ENCODE data around the gene CAMSAP3. TPM values are rescaled to one million over a fixed set of nuclear protein-coding genes. Genes with fewer than 3 reads are reported as not detected.

The CAMSAP3 gene
- total RNA-seq, 1 donor from 2014 or later = not detected

- no peak for DNase-seq (ENCODE audit: low read depth)
These were observed 16.9 kb downstream of the CAMSAP3 start for GRCh38 chr19:7612282-7613274.

GRCh38 chr19:7614859-7615741 lies 19.4 kb downstream of the CAMSAP3 start:
- no peak for DNase-seq (ENCODE audit: low read depth)

DNA sequence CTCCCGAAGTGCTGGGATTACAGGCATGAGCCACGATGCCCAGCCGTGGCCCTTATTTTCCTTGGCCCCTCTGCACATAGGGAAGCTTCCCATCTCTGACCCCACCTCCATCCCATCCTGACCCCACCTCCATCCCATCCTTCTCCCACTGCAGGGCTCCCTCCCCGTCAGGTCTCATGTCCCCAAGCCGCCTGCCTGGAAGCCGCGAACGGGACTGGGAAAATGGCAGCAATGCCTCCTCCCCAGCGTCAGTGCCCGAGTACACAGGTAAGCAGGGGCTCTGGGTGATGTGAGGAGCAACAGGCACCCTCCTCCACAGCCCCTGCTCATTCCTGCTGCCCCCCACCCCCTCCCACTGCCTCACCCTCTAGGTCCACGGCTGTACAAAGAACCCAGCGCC lies 21.5 kb downstream of the CAMSAP3 start:
- DNase-seq (ENCODE audit: low read depth) = no peak

DNA sequence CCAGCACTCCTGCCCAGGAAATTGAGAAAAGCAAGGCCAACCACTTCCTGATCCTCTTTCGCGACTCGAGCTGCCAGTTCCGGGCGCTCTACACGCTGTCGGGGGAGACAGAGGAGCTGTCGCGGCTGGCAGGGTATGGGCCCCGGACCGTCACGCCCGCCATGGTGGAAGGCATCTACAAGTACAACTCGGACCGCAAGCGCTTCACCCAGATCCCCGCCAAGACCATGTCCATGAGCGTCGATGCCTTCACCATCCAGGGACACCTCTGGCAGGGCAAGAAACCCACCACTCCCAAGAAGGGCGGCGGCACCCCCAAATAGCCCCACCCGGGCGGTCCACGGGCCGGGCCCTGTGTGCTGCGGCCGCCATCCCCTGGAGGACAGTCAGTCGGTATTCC lies 22.1 kb downstream of the CAMSAP3 start:
- DNase-seq (ENCODE audit: low read depth) = no peak

GRCh38 chr19:7618348-7618747 lies 22.7 kb downstream of the CAMSAP3 start:
- DNase-seq (ENCODE audit: low read depth) = no peak

- no peak for DNase-seq (ENCODE audit: low read depth)
These were observed 23.3 kb downstream of the CAMSAP3 start for GRCh38 chr19:7618771-7619510.

DNA sequence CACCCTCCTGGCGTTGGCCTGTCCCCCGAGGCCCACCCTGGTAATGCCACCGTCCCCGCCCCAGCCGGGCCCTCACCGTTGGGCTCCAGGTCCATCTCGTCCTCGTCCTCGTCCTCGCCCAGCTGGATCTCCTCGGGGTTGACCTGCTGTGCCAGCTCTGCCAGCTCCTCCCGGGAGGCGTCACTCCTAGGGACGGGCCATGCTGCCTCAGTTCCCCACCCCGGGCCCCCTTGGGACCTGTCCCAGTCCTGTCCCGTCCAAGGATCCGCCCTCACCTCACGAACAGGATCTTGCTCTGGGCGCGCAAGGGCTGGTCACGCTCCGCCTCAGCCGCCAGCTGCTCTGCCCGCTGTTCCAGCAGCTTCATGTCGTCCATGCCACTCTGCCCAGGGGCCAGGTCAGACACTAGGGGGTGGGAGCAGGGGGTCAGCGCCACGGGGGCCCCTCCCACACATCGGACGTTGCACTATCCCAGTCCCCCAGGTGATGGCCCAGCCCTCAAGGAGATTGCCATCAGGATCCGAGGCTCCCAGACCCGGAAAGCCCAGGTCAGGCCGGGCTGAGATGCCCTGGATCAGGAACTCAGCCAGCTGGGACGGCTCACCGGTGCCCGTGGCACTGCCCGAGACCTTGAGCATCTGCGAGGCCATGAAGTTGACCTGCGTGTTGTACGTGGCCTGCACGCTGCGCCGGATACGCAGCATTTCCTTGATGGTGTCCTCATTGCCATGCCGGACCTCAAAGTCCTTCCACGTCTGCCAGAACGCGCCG lies 24.2 kb downstream of the CAMSAP3 start:
- DNase-seq (ENCODE audit: low read depth) = no peak

- no peak for DNase-seq (ENCODE audit: low read depth)
These were observed 25.1 kb downstream of the CAMSAP3 start for GRCh38 chr19:7620442-7621412.

DNA sequence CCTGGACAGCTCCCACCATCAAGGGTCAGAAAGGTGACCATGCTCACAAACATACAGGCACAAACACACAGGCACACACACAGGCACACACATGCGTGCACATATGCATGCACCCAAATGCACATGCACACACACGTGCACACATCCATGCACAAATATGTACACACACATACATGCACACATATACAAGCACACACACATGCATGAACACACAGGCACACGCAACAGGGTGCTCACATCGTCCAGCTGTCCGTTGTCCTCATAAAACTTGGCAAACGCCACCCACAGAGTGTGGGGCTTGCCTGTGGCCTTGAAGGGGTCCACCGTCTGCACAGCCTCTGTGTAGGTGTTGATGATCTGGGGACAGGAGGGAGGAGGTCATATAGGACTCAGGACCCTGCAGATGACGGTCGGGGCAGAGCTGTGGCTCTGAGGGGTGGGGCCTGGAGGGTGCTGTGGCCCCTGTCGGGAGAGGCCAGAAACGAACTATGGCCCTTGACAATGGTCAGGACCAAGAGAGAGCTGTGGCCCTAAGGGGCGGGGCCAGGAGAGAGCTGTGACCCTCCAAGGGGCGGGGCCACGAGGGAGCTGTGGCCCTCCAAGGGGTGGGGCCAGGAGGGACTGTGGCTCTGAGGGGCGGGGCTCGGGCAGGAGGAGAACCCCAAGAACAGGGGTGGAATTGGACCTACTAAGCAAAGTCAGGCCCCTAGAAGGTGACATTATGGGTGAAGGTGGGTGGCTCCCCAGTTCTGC lies 27.4 kb downstream of the CAMSAP3 start:
- DNase-seq (ENCODE audit: low read depth) = no peak

DNA sequence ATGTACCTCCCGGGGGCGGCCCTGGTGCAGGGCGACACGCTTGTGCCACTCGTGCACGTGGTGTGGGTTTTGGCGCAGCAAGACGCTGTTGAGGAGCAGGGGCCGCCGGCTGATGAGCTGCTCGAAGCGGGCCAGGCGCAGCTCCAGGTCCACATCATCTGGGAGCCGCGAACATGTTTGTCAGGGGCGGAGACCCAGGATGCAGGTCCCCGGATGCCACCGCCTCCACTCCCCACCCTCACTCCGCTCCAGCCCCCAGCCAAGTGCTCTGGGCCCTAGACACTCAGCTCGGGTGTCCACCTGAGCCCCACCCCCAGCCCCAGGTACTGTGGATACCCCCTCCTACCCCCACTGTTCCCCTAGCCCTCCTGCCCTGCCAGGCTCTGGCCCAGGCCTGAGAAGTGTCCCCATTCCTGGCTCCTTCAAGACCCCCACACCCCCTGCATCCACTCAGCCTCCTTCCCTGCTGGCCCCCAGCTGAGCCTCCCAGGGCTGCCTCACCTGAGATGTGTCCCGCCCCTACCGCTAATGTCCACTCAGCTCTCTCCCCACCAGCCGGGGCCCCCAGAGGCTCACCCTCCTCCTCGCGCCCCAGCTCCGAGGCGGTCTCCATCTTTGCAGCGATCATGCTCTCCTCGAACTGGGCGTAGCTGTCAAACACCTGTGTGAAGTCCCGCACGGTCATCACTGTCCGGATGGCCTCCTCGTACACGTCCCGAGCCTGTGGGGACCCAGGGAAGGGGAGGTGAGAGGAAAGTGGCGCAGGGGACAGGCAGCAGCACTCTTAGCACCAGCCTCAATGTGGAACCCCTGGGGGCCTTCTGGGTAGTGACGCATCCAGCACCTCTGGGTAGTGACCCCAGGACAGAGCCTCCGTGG lies 28.3 kb downstream of the CAMSAP3 start:
- no peak for DNase-seq (ENCODE audit: low read depth)

- DNase-seq (ENCODE audit: low read depth) = no peak
These were observed 29.1 kb downstream of the CAMSAP3 start for GRCh38 chr19:7624810-7625209.

GRCh38 chr19:7625763-7626372 lies 30.2 kb downstream of the CAMSAP3 start:
- DNase-seq (ENCODE audit: low read depth) = no peak

GRCh38 chr19:7627166-7627565 lies 31.5 kb downstream of the CAMSAP3 start:
- no peak for DNase-seq (ENCODE audit: low read depth)

DNA sequence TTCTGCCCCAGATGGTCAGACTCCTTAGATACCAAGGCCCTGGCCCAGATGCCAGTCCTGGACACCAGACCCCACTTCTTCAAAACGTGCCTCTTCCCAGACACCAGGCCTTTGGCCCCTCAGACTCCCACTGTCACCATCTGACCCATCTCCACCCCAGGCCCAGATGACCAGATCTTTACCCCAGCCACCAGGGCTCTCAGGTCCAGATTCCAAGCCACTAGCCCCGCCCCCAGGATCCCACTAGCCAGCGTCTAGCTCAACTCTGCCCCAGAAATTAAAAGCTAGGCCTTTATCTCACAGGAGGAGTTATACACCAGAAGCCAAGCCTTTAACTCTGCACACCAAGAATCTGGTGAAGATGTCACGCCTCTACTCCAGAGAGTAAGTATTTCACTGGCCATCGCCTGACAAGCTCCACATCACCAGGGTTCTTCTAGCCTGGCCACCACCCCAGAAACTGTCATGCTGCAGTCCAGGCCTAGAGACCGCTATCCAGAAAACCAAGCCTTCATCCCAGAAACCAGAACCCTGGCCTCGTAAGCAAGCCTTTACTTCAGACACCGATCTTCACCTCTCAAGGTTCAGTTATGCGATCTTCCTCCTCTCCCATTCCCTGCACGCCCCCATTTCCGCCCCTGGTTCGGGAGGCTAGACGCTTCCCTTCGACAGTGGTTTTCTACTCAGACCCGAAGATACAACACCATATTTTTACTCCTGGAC lies 33.1 kb downstream of the CAMSAP3 start:
- DNase-seq (ENCODE audit: low read depth) = no peak

DNA sequence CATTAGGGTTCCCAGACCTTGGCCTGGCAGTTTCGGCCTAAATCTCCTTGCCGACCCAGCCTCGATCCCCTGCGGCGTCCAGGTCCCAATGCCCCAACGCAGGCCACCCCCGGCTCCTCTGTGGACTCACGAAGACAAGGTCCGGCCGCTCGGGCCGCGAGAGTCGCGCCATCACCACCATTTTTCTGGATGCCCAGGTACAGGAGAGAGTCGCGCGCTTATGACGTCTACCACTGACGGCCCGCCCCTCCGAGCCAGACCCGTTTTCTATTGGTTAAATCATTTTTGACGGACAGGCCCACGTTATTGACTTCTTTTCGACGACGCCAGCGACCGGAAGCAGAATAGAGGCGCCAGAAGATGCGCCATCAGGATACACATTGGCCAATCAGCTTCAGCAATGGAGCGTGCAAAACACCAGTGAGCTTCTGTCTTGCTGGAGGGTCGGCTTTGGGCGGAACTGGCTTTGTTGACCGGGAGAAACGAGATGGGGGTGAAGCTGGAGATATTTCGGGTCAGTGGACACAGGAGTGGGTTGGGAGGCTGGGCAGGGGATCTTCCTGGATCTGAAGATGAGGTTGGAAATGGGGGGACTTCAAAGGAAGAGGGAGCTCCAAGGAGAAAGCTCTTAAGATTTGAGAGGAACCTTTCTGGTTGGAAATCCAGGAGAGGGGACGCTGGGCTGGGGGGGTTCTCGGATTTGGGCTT lies 33.8 kb downstream of the CAMSAP3 start, which contains the start of the genes PET100 and XAB2:
TSS of gene PET100 (plus strand) at position 447 of the 708 bp plus-strand sequence. CDS start at position 488, 41 bp downstream.
TSS of gene XAB2 (minus strand) at position 199 of the 708 bp plus-strand sequence. CDS start at position 181, 18 bp downstream.
- DNase-seq (ENCODE audit: low read depth) = peak; percentile 99
